GM23248 (cell line): ENCODE results near the gene AKAP13. TPM values are rescaled to one million over a fixed set of nuclear protein-coding genes. Genes with fewer than 3 reads are reported as not detected.

Experiments used
- DNase-seq: peaks from one replicate; pipeline ENCODE4 v3.0.0-alpha.2; 2015
- H2AFZ ChIP-seq: fragments of 200-600 bp; sonication (generic); 2 replicates; pipeline ENCODE4 v1.6.1; 2016; ENCODE audit warnings: antibody characterized with exemption
- H3F3A ChIP-seq: fragments of 200-600 bp; sonication (generic); 2 replicates; pipeline ENCODE4 v1.6.1; 2016; ENCODE audit warnings: mild to moderate bottlenecking, antibody characterized with exemption, mixed run types; ENCODE audit not compliant: insufficient read depth
- H3K27ac ChIP-seq: fragments of 200-600 bp; sonication (generic); 2 replicates; pipeline ENCODE4 v1.5.1; 2016; ENCODE audit warnings: mild to moderate bottlenecking
- H3K27me3 ChIP-seq: fragments of 200-600 bp; sonication (generic); replicated peaks from 2 replicates; pipeline ENCODE4 v1.6.1; 2016; ENCODE audit warnings: mild to moderate bottlenecking; ENCODE audit not compliant: insufficient read depth
- H3K36me3 ChIP-seq: fragments of 200-600 bp; sonication (generic); 2 replicates; pipeline ENCODE4 v1.6.1; 2016; ENCODE audit warnings: low read depth, mild to moderate bottlenecking
- H3K4me1 ChIP-seq: fragments of 200-600 bp; sonication (generic); 2 replicates; pipeline ENCODE4 v1.6.1; 2016; ENCODE audit warnings: mild to moderate bottlenecking; ENCODE audit not compliant: insufficient read depth
- H3K4me2 ChIP-seq: fragments of 200-600 bp; sonication (generic); one replicate; pipeline ENCODE4 v1.6.1; 2016; ENCODE audit warnings: mild to moderate bottlenecking; ENCODE audit not compliant: unreplicated experiment
- H3K4me3 ChIP-seq: fragments of 200-600 bp; sonication (generic); 2 replicates; pipeline ENCODE4 v1.5.1; 2016; ENCODE audit warnings: mild to moderate bottlenecking
- H3K79me2 ChIP-seq: fragments of 200-600 bp; sonication (generic); 2 replicates; pipeline ENCODE4 v1.6.1; 2016; ENCODE audit warnings: mild to moderate bottlenecking; ENCODE audit not compliant: insufficient read depth
- H3K9ac ChIP-seq: fragments of 200-600 bp; sonication (generic); 2 replicates; pipeline ENCODE4 v1.6.1; 2016; ENCODE audit warnings: mild to moderate bottlenecking
- H3K9me2 ChIP-seq: fragments of 200-600 bp; sonication (generic); 2 replicates; pipeline ENCODE4 v1.6.1; 2016; ENCODE audit warnings: mixed run types, mild to moderate bottlenecking, moderate library complexity; ENCODE audit not compliant: insufficient read depth
- H3K9me3 ChIP-seq: fragments of 200-600 bp; sonication (generic); one replicate; pipeline ENCODE4 v1.6.1; 2017; ENCODE audit warnings: low read depth
- H4K20me1 ChIP-seq: fragments of 200-600 bp; sonication (generic); 2 replicates; pipeline ENCODE4 v1.6.0; 2016; ENCODE audit not compliant: insufficient read depth
- EZH2 ChIP-seq: fragments of 200-600 bp; sonication (generic); IDR thresholded peaks from 2 replicates; pipeline ENCODE4 v1.6.1; 2018; ENCODE audit warnings: antibody characterized with exemption, mild to moderate bottlenecking; ENCODE audit not compliant: insufficient read depth, poor library complexity, severe bottlenecking
- EZH2phosphoT487 ChIP-seq: fragments of 200-600 bp; sonication (generic); IDR thresholded peaks from 2 replicates; pipeline ENCODE4 v1.6.1; 2018; ENCODE audit warnings: antibody characterized with exemption, moderate library complexity, mild to moderate bottlenecking, low read depth; ENCODE audit not compliant: insufficient read depth
- WGBS, 2 experiments: methylation state at CpG; one replicate each; pipeline ENCODE4 v1.1.6; 2015 to 2017; ENCODE audit warnings: low lambda C conversion rate in 2 of 2, low coverage in 1 of 2; ENCODE audit errors: missing lambda C conversion rate in 2 of 2; 5-methylcytosine and 5-hydroxymethylcytosine counted together
- in situ Hi-C: fragments of 300-500 bp; cut with MboI; formaldehyde crosslinking; loops from 2 replicates; pipeline ENCODE4 v1.15.0; 2020
- polyA plus RNA-seq: library from polyadenylated mRNA; unstranded; fragments of >200 nt; fragmentation: Nextera tagmentation; extraction: Ambion mirVana; gene quantifications from 2 replicates; pipeline ENCODE4 v1.2.1, GENCODE V29; 2016
- total RNA-seq: library from RNA; depleted of rRNA; stranded (reverse); fragments of >200 nt; shearing (Covaris generic); gene quantifications from 2 replicates; pipeline ENCODE4 v1.2.3, GENCODE V29; 2014

AKAP13 gene
- total and polyA plus RNA-seq, 2 experiments from 2014 or later, result 26.5 to 27.7 TPM

DNA sequence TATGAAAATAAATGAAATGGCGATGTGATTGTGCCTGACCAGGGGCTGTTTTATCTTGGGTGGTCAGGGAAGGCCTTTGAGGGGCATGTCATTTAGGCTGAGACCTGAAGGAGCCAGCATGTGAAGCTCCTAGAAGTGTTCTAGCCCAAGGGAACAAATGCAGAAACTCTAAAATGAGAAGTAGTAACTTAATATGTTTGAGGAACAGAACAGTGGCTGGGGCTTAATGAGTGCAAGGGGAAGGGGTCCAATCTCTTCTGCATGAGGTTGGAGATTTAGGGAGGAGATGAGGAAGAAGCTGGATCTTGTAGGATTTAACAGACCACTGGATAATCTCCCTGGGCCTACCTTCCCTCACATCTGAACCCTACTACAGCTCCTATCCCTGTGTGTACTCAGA is 110.5 kb downstream of the AKAP13 start:
- TF ChIP-seq EZH2, result no peak
- no peak for TF ChIP-seq EZH2phosphoT487
- DNase-seq, result no peak
- H3K4me2 ChIP-seq, result no peak overlapping the region
- H3K27ac ChIP-seq, result no peak overlapping the region
- H3F3A ChIP-seq, result peaks cover 13% of the 10 kb centered on the region; the same call in 1 of the 2 replicates
- no peaks in the 10 kb centered on the region; the same call in 1 of the 2 replicates for H4K20me1 ChIP-seq
- no peak overlapping the region for H2AFZ ChIP-seq
- H3K27me3 ChIP-seq, result no peaks in the 10 kb centered on the region
- H3K36me3 ChIP-seq, result peaks cover 6% of the 10 kb centered on the region; the same call in 1 of the 2 replicates
- no peak overlapping the region for H3K9ac ChIP-seq
- H3K4me1 ChIP-seq, result peaks cover 11% of the 10 kb centered on the region
- WGBS, 2 experiments, result 97 to 100% methylated on average over 1 of the region's 1 CpG
- H3K79me2 ChIP-seq, result peaks cover 94% of the 10 kb centered on the region
- H3K4me3 ChIP-seq, result no peak overlapping the region
- in situ Hi-C loops, result loop anchor here (10.0 kb wide), 1 partner anchor 64 kb away; no protein-coding TSS in a partner anchor
- no peaks in the 10 kb centered on the region for H3K9me3 ChIP-seq
- no peaks in the 10 kb centered on the region for H3K9me2 ChIP-seq

DNA sequence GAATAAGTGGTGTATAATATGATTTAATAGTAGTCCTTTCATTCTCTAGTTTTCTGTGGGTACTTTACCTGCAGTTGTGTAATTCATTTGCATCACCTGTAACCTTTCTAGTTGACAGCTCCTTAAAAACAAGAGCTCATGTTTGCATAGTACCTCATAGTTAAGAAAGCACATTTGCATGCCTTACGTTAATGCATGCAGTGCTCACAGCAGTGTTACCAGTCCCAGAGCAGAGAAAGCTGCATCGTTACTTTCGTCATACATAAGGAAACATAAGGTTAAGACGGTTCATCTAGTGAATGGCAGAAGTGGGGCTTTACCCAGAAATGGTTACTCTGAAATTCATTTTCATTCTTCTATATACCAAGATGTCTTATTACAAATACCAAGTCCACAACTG is 111.3 kb downstream of the AKAP13 start:
- no peaks in the 10 kb centered on the region for H3K27me3 ChIP-seq
- H3K4me2 ChIP-seq, result no peak overlapping the region
- H3K9me2 ChIP-seq, result no peaks in the 10 kb centered on the region
- no peak overlapping the region for H3K27ac ChIP-seq
- peaks cover 8% of the 10 kb centered on the region; the same call in 1 of the 2 replicates for H3F3A ChIP-seq
- H3K4me3 ChIP-seq, result no peak overlapping the region
- no peak overlapping the region for H3K9ac ChIP-seq
- WGBS, 2 experiments, result 94 to 98% methylated on average over 4 of the region's 4 CpGs
- TF ChIP-seq EZH2phosphoT487 (no peak), EZH2 (no peak)
- peaks cover 6% of the 10 kb centered on the region; the same call in 1 of the 2 replicates for H3K36me3 ChIP-seq
- H3K9me3 ChIP-seq, result no peaks in the 10 kb centered on the region
- H3K4me1 ChIP-seq, result peaks cover 11% of the 10 kb centered on the region
- H2AFZ ChIP-seq, result no peak overlapping the region
- no peaks in the 10 kb centered on the region; the same call in 1 of the 2 replicates for H4K20me1 ChIP-seq
- H3K79me2 ChIP-seq, result peaks cover 95% of the 10 kb centered on the region
- in situ Hi-C loops, result loop anchor here (10.0 kb wide), 1 partner anchor 63 kb away; no protein-coding TSS in a partner anchor
- no peak for DNase-seq

DNA sequence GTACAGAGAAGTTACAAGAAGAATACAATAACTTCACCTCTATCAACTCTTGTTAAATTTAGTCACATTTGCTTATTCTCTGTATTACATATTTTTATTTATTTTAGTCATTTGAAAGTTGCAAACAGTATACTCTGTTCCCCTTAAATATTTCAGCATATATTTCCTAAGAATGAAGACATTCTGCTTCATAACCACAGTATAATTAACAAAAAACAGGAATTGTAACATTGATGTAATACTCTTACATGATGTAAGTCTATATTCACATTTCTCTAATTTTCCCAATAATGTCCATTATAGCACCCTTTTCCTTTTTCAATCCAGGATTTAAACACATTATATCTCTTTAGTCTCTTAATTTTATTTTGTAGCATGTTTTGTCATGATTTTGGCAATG is 112.0 kb downstream of the AKAP13 start:
- in situ Hi-C loops, result loop anchor here (10.0 kb wide), 1 partner anchor 62 kb away; no protein-coding TSS in a partner anchor

DNA sequence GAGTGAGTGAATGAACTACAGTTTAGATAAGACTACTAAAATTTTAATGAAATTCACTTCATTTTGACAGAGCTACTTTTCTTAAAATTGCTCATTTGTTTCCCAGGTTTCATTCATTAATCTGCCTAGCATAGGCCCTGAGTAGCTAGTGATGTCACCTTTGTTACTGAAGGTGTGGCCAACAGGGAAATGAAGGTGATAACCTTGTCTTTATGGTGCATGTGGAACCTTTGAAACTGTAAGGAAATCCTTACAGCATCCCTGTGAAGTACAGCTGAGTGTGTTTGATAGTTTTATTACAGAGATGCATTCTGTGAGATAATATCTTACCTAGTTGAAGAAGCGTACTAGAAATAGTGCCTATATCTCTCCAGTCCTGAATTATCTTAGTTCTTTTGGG is 112.9 kb downstream of the AKAP13 start:
- H3K27ac ChIP-seq, result peak overlapping the region; percentile 94; the same call in 1 of the 2 replicates
- no peaks in the 10 kb centered on the region; the same call in 1 of the 2 replicates for H4K20me1 ChIP-seq
- no peaks in the 10 kb centered on the region for H3K27me3 ChIP-seq
- H3K9me3 ChIP-seq, result no peaks in the 10 kb centered on the region
- peaks cover 95% of the 10 kb centered on the region for H3K79me2 ChIP-seq
- TF ChIP-seq EZH2 (no peak), EZH2phosphoT487 (no peak)
- no peak overlapping the region for H3K4me2 ChIP-seq
- H3K9ac ChIP-seq, result no peak overlapping the region
- no peak overlapping the region for H3K4me3 ChIP-seq
- H2AFZ ChIP-seq, result no peak overlapping the region
- WGBS, 2 experiments, result 94% methylated on average over 1 of the region's 1 CpG
- H3K36me3 ChIP-seq, result 0 out of 2 replicates have a peak, but pooled peaks cover 2% of the 10 kb centered on the region
- peaks cover 11% of the 10 kb centered on the region for H3K4me1 ChIP-seq
- no peaks in the 10 kb centered on the region for H3K9me2 ChIP-seq
- in situ Hi-C loops, result loop anchor here (10.0 kb wide), 1 partner anchor 62 kb away; no protein-coding TSS in a partner anchor
- H3F3A ChIP-seq, result peaks cover 8% of the 10 kb centered on the region; the same call in 1 of the 2 replicates
- DNase-seq, result no peak

More for the DNA sequence above, 112.0 kb downstream of the AKAP13 start:
- Histone ChIP-seq H3K27me3 (no peaks in the 10 kb centered on the region), H4K20me1 (no peaks in the 10 kb centered on the region; the same call in 1 of the 2 replicates), H3K9me2 (no peaks in the 10 kb centered on the region), H2AFZ (no peak overlapping the region), H3K4me2 (no peak overlapping the region), H3K9ac (no peak overlapping the region), H3K9me3 (no peaks in the 10 kb centered on the region), H3K36me3 (peaks cover 6% of the 10 kb centered on the region; the same call in 1 of the 2 replicates), H3K4me3 (no peak overlapping the region), H3F3A (peaks cover 8% of the 10 kb centered on the region; the same call in 1 of the 2 replicates), H3K4me1 (peaks cover 11% of the 10 kb centered on the region), H3K27ac (no peak overlapping the region), H3K79me2 (peaks cover 95% of the 10 kb centered on the region)
- no peak for DNase-seq
- TF ChIP-seq EZH2, result no peak
- TF ChIP-seq EZH2phosphoT487, result no peak
